MCF 10A (cell line): Measurements from ENCODE around the gene CA10. TPM values are rescaled to one million over a fixed set of nuclear protein-coding genes. Genes with fewer than 3 reads are reported as not detected.

Experiments used
- BruUV-seq: library from RNA; stranded (reverse); fragments of 400-500 nt; replicated peaks from 2 replicates; lab custom pipeline; 2021; lab: Mats Ljungman, UMichigan
- CTCF ChIA-PET: fragments of 300-600 bp; sonication (Branson Sonifier 250); formaldehyde crosslinking; extraction: SDS; loops from one replicate; lab custom pipeline; 2021; ENCODE audit warnings: antibody characterized with exemption, inconsistent platforms; lab: Yijun Ruan, JAX
- POLR2A ChIA-PET: fragments of 300-600, 350-650 bp; sonication (Branson Sonifier 250); formaldehyde crosslinking; extraction: SDS; loops from one replicate; lab custom pipeline; 2020; ENCODE audit warnings: antibody characterized with exemption, inconsistent platforms; lab: Yijun Ruan, JAX
- DNase-seq: peaks from one replicate; pipeline ENCODE4 v3.0.0-alpha.2; 2018; ENCODE audit not compliant: unreplicated experiment
- H3K27ac Mint-ChIP-seq: one replicate; pipeline ENCODE4 v1.8.0; 2022; ENCODE audit warnings: mild to moderate bottlenecking, low read depth, mixed read lengths; ENCODE audit not compliant: unreplicated experiment
- H3K27me3 Mint-ChIP-seq: one replicate; pipeline ENCODE4 v1.8.0; 2022; ENCODE audit warnings: mixed read lengths; ENCODE audit not compliant: insufficient read depth, unreplicated experiment
- H3K36me3 Mint-ChIP-seq: one replicate; pipeline ENCODE4 v1.8.0; 2022; ENCODE audit warnings: mild to moderate bottlenecking, moderate library complexity, mixed read lengths; ENCODE audit not compliant: insufficient read depth, unreplicated experiment
- H3K4me1 Mint-ChIP-seq: one replicate; pipeline ENCODE4 v1.8.0; 2022; ENCODE audit warnings: mixed read lengths; ENCODE audit not compliant: insufficient read depth, unreplicated experiment
- H3K4me3 Mint-ChIP-seq: one replicate; pipeline ENCODE4 v1.8.0; 2022; ENCODE audit warnings: mild to moderate bottlenecking, moderate library complexity, mixed read lengths; ENCODE audit not compliant: unreplicated experiment
- H3K9me3 Mint-ChIP-seq: one replicate; pipeline ENCODE4 v1.8.0; 2022; ENCODE audit warnings: mixed read lengths; ENCODE audit not compliant: unreplicated experiment
- CTCF ChIP-seq: fragments of 200-600 bp; IDR thresholded peaks from one replicate; pipeline ENCODE4 v1.8.0; 2022; ENCODE audit warnings: antibody characterized with exemption, mild to moderate bottlenecking; ENCODE audit not compliant: unreplicated experiment
- intact Hi-C: fragments of 100-400 bp; cut with micrococcal nuclease; formaldehyde crosslinking; loops from 2 replicates; pipeline ENCODE4 v1.14.1; 2022
- total RNA-seq: library from RNA; stranded (reverse); gene quantifications from 2 replicates; pipeline ENCODE4 v1.2.3, GENCODE V29; 2022

CA10 gene
- total RNA-seq, 1 experiment from 2014 or later: not detected

- CTCF ChIA-PET: interaction anchor here (0.8 kb wide), 1 partner anchor 40 kb away, joined by 5 read pairs; no protein-coding TSS in a partner anchor
- no peaks in the 10 kb centered on the region for H3K27me3 Mint-ChIP-seq
- intact Hi-C loops: no loop called here
- TF ChIP-seq CTCF: no peak
- H3K9me3 Mint-ChIP-seq: no peaks in the 10 kb centered on the region
- BruUV-seq: no TSS peak
- no peak overlapping the region for H3K4me3 Mint-ChIP-seq
- POLR2A ChIA-PET: no interaction called here
- H3K4me1 Mint-ChIP-seq: peaks cover 45% of the 10 kb centered on the region
- no peaks in the 10 kb centered on the region for H3K36me3 Mint-ChIP-seq
- peak overlapping the region; percentile 73 for H3K27ac Mint-ChIP-seq
- no peak for DNase-seq
Observed at GRCh38 chr17:52147431-52147830, 11.1 kb downstream of the CA10 start.

GRCh38 chr17:52145476-52145875 lies 13.0 kb downstream of the CA10 start:
- Mint-ChIP-seq H3K9me3 (no peaks in the 10 kb centered on the region), H3K4me1 (peaks cover 45% of the 10 kb centered on the region), H3K27ac (no peak overlapping the region), H3K36me3 (no peaks in the 10 kb centered on the region), H3K27me3 (no peaks in the 10 kb centered on the region), H3K4me3 (no peak overlapping the region)
- peak; percentile 23 for DNase-seq
- POLR2A ChIA-PET: no interaction called here
- no peak for TF ChIP-seq CTCF
- intact Hi-C loops: no loop called here
- CTCF ChIA-PET: interaction anchor here (0.6 kb wide), 1 partner anchor 244 kb away, joined by 3 read pairs; no protein-coding TSS in a partner anchor
- BruUV-seq: no TSS peak

GRCh38 chr17:52143542-52143941 lies 15.0 kb downstream of the CA10 start:
- Mint-ChIP-seq H3K36me3 (no peaks in the 10 kb centered on the region), H3K4me1 (peaks cover 31% of the 10 kb centered on the region), H3K27me3 (no peaks in the 10 kb centered on the region), H3K9me3 (no peaks in the 10 kb centered on the region), H3K27ac (no peak overlapping the region), H3K4me3 (no peak overlapping the region)
- no peak for TF ChIP-seq CTCF
- ChIA-PET POLR2A (interaction anchor here (0.7 kb wide), 1 partner anchor 107 kb away, joined by 3 read pairs; no protein-coding TSS in a partner anchor), CTCF (interaction anchor here (0.6 to 1.2 kb wide), 4 partner anchors 37 to 792 kb away, joined by 3 to 6 read pairs (median 3); no protein-coding TSS in a partner anchor)
- no TSS peak for BruUV-seq
- intact Hi-C loops: no loop called here
- DNase-seq: no peak

GRCh38 chr17:52140601-52141000 lies 17.9 kb downstream of the CA10 start:
- BruUV-seq: no TSS peak
- DNase-seq: no peak
- peaks cover 13% of the 10 kb centered on the region for H3K4me1 Mint-ChIP-seq
- H3K4me3 Mint-ChIP-seq: no peak overlapping the region
- TF ChIP-seq CTCF: no peak
- ChIA-PET CTCF (interaction anchor here (0.8 to 1.4 kb wide), 3 partner anchors 34 to 224 kb away, joined by 3 to 5 read pairs (median 4); no protein-coding TSS in a partner anchor), POLR2A (interaction anchor here (0.5 kb wide), 1 partner anchor 687 kb away, joined by 4 read pairs; no protein-coding TSS in a partner anchor)
- no peak overlapping the region for H3K27ac Mint-ChIP-seq
- H3K9me3 Mint-ChIP-seq: no peaks in the 10 kb centered on the region
- no peaks in the 10 kb centered on the region for H3K27me3 Mint-ChIP-seq
- intact Hi-C loops: no loop called here
- H3K36me3 Mint-ChIP-seq: no peaks in the 10 kb centered on the region
